Fibroblast of villous mesenchyme (primary cell): Measurements from ENCODE around the gene ZFYVE28. TPM values are rescaled to one million over a fixed set of nuclear protein-coding genes. Genes with fewer than 3 reads are reported as not detected.

ENCODE experiments used
- DNase-seq: peaks from one replicate; pipeline ENCODE4 v3.0.0-alpha.2; 2010; ENCODE audit warnings: low read depth
- H3K4me3 ChIP-seq: 2 replicates; pipeline ENCODE4 v1.5.1; 2011; ENCODE audit warnings: low read depth, mild to moderate bottlenecking, low read length
- CTCF ChIP-seq: IDR thresholded peaks from 2 replicates; pipeline ENCODE4 v1.5.1; 2012; ENCODE audit warnings: low read depth, mild to moderate bottlenecking, low read length; ENCODE audit not compliant: insufficient read depth
- total RNA-seq: library from RNA; depleted of rRNA; stranded (reverse); fragments of >200 nt; gene quantifications from 2 replicates; pipeline ENCODE4 v1.2.3, GENCODE V29; 2012

Gene ZFYVE28
- total RNA-seq, 1 donor = 12.1 TPM

GRCh38 chr4:2334826-2335728 is 83.4 kb downstream of the ZFYVE28 start:
- no peak overlapping the region for H3K4me3 ChIP-seq
- no peak for DNase-seq
- TF ChIP-seq CTCF = no peak

DNA sequence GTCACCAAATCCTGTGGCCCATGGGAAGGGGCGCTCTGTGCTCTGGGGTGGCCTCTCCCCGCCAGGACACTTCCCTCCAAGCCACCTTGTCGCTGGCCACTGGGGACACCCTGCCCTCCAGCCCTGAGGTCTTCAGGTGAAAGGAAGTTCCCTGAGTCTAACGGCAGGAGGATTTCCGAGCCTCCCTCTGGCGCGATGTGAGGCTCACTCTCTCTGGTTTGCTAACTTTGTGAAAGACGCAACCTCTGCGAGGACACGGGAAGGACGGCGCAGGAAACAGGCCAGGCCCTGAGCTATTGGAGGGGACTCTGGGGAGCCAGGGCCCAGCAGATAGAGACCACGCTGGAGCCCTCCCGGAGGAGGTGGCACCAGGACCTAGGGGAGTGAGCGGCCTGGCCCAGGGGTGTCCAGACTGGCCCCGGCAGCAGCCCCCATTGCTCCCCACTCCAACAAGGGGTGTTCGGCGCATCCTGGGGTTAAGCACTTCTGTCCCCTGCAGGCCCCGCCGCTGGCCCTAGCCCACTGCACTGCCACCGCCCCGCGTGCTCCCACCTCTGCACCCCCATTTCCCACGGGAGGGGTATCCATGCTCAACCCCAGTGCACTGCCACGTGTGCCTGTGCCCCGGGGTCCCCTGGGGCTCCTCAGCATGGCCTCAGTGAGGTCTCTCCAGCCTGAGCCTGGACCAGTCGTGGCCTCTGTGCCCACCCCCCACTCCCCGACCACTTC is 84.4 kb downstream of the ZFYVE28 start:
- TF ChIP-seq CTCF = no peak
- no peak overlapping the region for H3K4me3 ChIP-seq
- no peak for DNase-seq

DNA sequence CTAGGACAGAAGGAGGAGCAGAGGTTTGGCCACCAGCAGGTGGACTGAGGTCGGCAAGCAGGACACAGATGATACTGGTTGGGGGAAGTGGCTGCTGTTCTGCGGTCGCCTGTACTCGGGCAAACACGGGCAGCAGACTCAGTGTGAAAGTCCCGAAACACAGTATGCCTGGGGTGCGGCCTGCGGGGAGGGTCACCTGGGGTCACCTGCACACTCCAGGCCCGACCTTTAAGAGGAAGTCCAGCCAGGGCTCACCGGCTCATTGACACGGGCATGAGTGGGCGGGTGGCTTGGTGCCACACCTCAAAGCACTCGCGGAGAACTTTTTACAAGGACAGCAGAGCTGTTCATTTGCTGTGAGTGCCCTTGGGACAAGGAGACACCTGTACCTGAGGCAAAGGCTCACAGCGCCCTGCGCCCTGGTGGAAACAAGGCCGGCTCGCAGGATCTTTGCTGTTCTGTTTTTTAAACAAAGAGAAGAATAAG is 85.0 kb downstream of the ZFYVE28 start:
- TF ChIP-seq CTCF = no peak
- H3K4me3 ChIP-seq = no peak overlapping the region
- no peak for DNase-seq

DNA sequence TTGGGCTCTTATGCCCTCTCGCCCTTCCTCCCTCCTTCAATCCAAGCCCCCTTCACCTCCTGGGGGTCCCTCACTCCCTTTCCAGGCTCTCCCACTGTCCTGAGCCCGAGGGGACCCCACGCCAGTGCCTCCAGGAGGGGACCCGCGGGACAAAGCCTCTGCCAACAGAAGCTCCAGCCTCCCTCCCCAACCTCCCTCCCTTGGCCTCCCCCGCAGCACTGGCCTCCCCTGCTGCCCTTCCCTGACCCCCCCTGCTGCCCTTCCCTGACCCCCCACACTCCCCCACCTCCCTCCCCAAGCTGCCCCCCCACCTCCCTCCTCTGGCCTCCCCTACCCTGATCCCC is 85.5 kb downstream of the ZFYVE28 start:
- no peak for TF ChIP-seq CTCF
- no peak for DNase-seq
- no peak overlapping the region for H3K4me3 ChIP-seq

GRCh38 chr4:2332201-2332975 is 86.1 kb downstream of the ZFYVE28 start:
- H3K4me3 ChIP-seq = no peak overlapping the region
- TF ChIP-seq CTCF = no peak
- DNase-seq = no peak

- no peak for DNase-seq
- TF ChIP-seq CTCF = no peak
- no peak overlapping the region for H3K4me3 ChIP-seq
These were observed 86.8 kb downstream of the ZFYVE28 start for GRCh38 chr4:2331519-2332200.
